ENCODE measurements around the gene FLT3LG.

- no peak for TF ChIP-seq POLR2A (IDR thresholded peaks at IDR 0.05; ENCODE audit: low read depth)
- TF ChIP-seq, protein P1, sequence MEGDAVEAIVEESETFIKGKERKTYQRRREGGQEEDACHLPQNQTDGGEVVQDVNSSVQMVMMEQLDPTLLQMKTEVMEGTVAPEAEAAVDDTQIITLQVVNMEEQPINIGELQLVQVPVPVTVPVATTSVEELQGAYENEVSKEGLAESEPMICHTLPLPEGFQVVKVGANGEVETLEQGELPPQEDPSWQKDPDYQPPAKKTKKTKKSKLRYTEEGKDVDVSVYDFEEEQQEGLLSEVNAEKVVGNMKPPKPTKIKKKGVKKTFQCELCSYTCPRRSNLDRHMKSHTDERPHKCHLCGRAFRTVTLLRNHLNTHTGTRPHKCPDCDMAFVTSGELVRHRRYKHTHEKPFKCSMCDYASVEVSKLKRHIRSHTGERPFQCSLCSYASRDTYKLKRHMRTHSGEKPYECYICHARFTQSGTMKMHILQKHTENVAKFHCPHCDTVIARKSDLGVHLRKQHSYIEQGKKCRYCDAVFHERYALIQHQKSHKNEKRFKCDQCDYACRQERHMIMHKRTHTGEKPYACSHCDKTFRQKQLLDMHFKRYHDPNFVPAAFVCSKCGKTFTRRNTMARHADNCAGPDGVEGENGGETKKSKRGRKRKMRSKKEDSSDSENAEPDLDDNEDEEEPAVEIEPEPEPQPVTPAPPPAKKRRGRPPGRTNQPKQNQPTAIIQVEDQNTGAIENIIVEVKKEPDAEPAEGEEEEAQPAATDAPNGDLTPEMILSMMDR (IDR thresholded peaks at IDR 0.05) = no peak
Measured at GRCh38 chr19:49437231-49437630, 36.8 kb upstream of the FLT3LG start.

Data from esophagus muscularis mucosa (tissue), 3 donors.